ENCODE measurements around the gene CALR3. TPM values are rescaled to one million over a fixed set of nuclear protein-coding genes. Genes with fewer than 3 reads are reported as not detected.

Gene CALR3
- total and polyA plus RNA-seq, 2 of the 13 experiments (the other 11 are each of a cell fraction or from before 2014, with no cell fraction given) = not detected

GRCh38 chr19:16444269-16444600, 51.7 kb downstream of the CALR3 start (continued):
- TF ChIP-seq REST (IDR thresholded peaks at IDR 0.05; ENCODE audit: borderline replicate concordance in 1 of 2, low read depth in 1 of 2, low read length in 2 of 2) = no peak
- no peak for TF ChIP-seq ATF6 (CRISPR knock-in tag; conservative IDR thresholded peaks at IDR 0.05)
- no peak for TF ChIP-seq SMYD3 (CRISPR knock-in tag; IDR thresholded peaks at IDR 0.05)
- TF ChIP-seq THAP8 (CRISPR knock-in tag; IDR thresholded peaks at IDR 0.05; ENCODE audit: borderline replicate concordance) = no peak
- TF ChIP-seq ZNF546 (CRISPR knock-in tag; conservative IDR thresholded peaks at IDR 0.05) = no peak
- no peak for TF ChIP-seq ATF4 (CRISPR knock-in tag; IDR thresholded peaks at IDR 0.05)
